AG09319 (cell line): ENCODE results near the gene ATP6V1G3.

Experiments
- DNase-seq: peaks from one replicate; pipeline ENCODE4 v3.0.0-alpha.2; 2010; ENCODE audit warnings: low read depth; ENCODE audit errors: extremely low read depth
- CTCF ChIP-seq: IDR thresholded peaks from 2 replicates; pipeline ENCODE4 v1.5.1; 2011; ENCODE audit warnings: low read depth, mild to moderate bottlenecking, inconsistent platforms, low read length, moderate library complexity

The ATP6V1G3 gene

GRCh38 chr1:198519639-198520501, 20.6 kb downstream of the ATP6V1G3 start:
- no peak for TF ChIP-seq CTCF
- DNase-seq = no peak

DNA sequence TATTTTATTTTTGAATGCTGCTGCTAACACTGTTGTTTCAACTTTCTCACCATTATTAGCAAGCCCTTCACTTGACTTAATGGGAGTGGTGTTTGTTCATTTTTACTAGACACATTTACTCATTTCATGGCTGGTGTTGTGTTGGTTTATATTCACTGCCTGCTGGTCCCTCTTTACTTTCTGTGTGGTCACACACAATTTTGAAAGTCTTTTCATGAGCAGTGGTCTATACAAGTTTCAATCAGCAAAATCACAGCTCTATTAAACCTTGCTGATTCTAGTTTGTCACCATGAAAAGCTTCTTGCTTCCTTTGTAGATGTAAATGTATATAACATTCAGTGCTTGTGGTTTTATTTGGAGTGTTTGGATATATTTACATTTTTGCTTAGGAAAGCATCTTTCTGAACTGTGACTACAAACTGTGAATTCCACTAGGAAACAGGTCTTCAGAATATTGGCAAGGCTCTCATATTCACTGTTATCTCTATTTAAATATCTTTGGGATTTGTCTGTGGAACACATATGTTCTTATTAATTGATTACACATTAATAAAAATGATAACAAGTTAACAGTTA, 22.8 kb downstream of the ATP6V1G3 start:
- TF ChIP-seq CTCF = no peak
- DNase-seq = no peak

- TF ChIP-seq CTCF = no peak
Measured at GRCh38 chr1:198500096-198500495, 40.4 kb downstream of the ATP6V1G3 start.

DNA sequence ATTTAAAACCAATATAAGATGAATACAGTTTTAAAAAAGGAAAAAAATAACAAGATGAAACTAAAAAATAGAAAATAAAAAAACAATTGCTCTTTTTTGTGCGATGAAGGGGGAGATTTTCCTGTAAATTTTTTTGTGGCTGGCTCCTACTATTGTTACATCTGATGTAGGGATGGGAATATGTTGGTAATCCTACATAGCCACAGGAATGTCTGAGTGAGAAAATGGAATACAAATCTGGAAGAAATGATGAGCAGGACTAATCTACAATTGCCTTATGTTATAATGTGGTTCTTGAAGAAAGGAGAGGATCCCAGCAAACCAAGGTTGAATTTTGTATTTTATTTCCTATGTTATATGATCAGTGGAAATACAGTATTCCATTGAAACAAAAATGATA, 40.9 kb downstream of the ATP6V1G3 start:
- DNase-seq = no peak
- no peak for TF ChIP-seq CTCF

More at GRCh38 chr1:198500096-198500495, 40.4 kb downstream of the ATP6V1G3 start:
- DNase-seq = no peak

DNA sequence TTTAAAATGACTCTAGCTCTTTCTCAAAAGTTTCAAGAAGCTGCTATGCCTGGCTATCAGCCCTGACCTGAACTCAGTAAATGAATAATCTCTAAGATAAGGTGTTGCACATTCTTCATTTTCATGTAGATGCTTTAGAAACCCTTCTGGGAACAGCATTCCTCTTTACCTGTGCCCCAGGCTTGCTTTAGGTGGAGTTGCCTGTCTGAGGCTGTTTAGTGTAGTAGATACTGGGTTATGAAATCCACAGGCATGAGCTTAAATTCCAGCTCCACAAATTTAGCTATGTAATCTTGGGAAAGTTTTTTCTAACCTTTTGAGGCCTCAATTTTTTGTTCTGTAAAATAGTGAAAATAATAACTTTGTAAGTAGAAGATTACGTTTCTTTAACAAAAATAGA, 41.6 kb downstream of the ATP6V1G3 start:
- DNase-seq = no peak
- no peak for TF ChIP-seq CTCF

DNA sequence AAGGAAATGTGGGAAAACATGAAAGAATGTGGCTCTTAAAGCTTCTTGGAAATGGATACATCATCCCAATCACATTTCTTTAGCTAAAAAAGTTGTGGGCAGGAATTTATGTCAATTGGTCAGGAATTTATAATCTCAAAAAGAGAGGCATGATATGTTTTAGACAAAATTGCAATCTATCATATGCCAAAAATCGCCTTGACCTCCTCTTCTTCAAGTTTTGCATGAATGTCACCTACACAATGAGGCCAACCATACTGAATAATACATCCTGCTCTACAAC, 42.4 kb downstream of the ATP6V1G3 start:
- no peak for DNase-seq

More for the DNA sequence above, 42.4 kb downstream of the ATP6V1G3 start:
- TF ChIP-seq CTCF = no peak
